Activated T-helper 1 cell treated with anti-CD3 and anti-CD28 coated beads, Interleukin-12 subunit alpha, Interleukin-12 subunit beta, Interleukin-2, Interleukin-4 antibody, amounts not matched to agents 30 ng/mL and 10 ng/mL and 1 ng/mL, durations not matched to agents 14 hours and 24 hours and 36 hours (primary cell): ENCODE measurements around the gene AAGAB. TPM values are rescaled to one million over a fixed set of nuclear protein-coding genes. Genes with fewer than 3 reads are reported as not detected.
"Not testable (repeated sequence)": the region's sequence is repeated elsewhere in the genome, so short reads cannot be mapped to it uniquely, and the experiment has no call there.

ENCODE experiments used
- DNase-seq: peaks from one replicate; pipeline ENCODE4 v3.0.0; 2021; ENCODE audit warnings: low spot score
- H3K27ac Mint-ChIP-seq: one replicate; pipeline ENCODE4 v1.8.0; 2021; ENCODE audit warnings: mild to moderate bottlenecking, mixed read lengths
- H3K27me3 Mint-ChIP-seq: one replicate; pipeline ENCODE4 v1.8.0; 2022; ENCODE audit warnings: mild to moderate bottlenecking, moderate library complexity, mixed read lengths; ENCODE audit not compliant: insufficient read depth
- H3K36me3 Mint-ChIP-seq: one replicate; pipeline ENCODE4 v1.8.0; 2021; ENCODE audit warnings: low read depth, mixed read lengths
- H3K4me1 Mint-ChIP-seq: one replicate; pipeline ENCODE4 v1.8.0; 2021; ENCODE audit warnings: low read depth, mixed read lengths
- H3K4me3 Mint-ChIP-seq: one replicate; pipeline ENCODE4 v1.8.0; 2021; ENCODE audit warnings: mild to moderate bottlenecking, moderate library complexity, mixed read lengths
- H3K9me3 Mint-ChIP-seq: one replicate; pipeline ENCODE4 v1.8.0; 2021; ENCODE audit warnings: mixed read lengths
- intact Hi-C: fragments of 100-400 bp; cut with micrococcal nuclease; formaldehyde crosslinking; loops from one replicate; pipeline ENCODE4 v1.15.1; 2024
- total RNA-seq: library from RNA; stranded (reverse); gene quantifications from 2 replicates; pipeline ENCODE4 v1.2.3, GENCODE V29; 2022

Gene AAGAB
- total RNA-seq, 1 donor from 2014 or later: 44.0 TPM

DNA sequence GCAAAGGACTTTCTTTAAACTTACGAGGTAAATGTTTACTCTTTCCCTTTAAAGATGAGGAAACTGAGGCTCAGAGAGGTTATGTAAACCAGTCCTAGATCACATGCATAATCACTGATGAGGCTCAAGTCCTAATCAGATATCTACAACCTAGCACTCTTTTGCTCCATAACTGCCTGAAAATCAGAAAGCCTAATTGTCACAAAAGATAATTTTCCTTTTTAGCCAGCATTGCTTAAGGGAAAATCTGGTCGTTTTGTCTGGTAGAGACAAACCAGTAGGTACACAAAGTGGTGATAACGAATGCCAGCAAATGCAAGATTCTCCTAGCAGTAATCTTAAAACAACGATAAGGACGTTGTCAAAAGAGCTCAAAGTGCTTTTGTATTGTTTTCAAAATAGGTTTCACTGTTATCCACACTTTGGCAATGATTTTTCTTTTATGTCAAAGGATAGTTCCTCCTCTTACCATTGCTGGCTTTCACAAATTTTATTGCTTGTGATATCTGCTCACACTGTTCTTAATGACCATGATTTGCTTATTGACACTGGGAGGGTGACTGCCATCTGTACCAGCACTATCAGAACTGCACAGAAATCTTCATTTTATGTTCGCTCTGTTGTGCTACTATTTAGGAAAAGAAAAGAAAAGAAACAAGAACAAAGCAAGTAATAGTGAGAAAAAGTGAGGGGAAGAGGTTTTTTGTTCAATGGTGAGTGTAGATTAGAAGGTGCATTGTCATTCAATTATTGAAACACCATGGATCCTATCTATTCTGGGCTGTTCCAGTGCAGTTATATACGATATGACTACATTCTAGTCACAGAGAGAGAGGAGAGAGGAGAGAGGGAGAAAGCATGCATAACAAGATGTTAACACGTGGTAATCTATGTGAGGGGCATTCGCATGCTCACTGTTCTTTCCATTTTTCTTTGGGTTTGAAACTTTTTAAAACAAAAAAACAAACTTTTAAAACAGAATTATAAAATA, 13.8 kb upstream of the AAGAB start:
- Mint-ChIP-seq H3K27me3 (peaks cover 9% of the 10 kb centered on the region), H3K27ac (no peak overlapping the region), H3K36me3 (no peaks in the 10 kb centered on the region), H3K4me1 (peaks cover 10% of the 10 kb centered on the region), H3K9me3 (peaks cover 5% of the 10 kb centered on the region), H3K4me3 (no peak overlapping the region)
- intact Hi-C loops: no loop called here
- DNase-seq: no peak

DNA sequence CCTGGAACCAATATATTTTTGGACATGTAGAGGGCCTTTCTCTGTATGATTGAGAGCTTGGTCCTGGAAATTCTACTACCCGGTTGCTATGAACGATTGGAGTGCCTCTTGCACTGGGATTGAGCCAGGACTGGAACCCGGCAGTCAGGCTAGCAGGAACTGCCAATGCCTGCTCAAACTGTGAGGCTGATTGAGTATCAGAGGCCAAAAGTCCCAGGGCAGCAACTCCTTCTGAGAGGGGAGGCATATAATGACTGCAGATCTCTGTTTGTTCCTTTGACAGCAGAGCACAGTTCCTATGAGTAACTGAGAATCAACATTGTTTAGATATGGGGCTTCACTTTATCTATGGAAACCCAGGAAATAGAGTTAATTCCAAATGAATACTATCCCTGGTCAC, 13.0 kb upstream of the AAGAB start:
- no peaks in the 10 kb centered on the region for H3K36me3 Mint-ChIP-seq
- peaks cover 2% of the 10 kb centered on the region for H3K9me3 Mint-ChIP-seq
- H3K27me3 Mint-ChIP-seq: peaks cover 9% of the 10 kb centered on the region
- H3K27ac Mint-ChIP-seq: no peak overlapping the region
- no peak for DNase-seq
- intact Hi-C loops: no loop called here
- no peak overlapping the region for H3K4me3 Mint-ChIP-seq
- peaks cover 10% of the 10 kb centered on the region for H3K4me1 Mint-ChIP-seq

DNA sequence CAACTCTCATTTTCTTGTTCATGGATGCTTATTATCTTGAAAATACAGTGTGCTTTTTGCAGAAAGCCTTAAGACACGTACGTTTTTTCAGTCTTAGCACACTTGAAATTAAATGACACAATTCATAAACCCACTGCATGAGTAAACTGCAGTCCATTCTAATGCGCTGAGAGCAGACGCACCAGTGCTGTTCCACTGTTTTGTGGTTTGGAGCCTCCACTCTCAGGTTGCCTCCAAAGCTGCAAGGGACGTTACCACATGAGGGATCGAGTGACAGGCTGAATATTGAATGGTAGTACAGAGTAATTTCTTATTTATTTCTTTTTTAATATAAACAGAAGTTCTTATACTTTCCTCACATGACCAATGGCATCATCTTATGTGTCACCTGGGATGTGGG, 12.4 kb upstream of the AAGAB start:
- no peak for DNase-seq
- H3K27ac Mint-ChIP-seq: no peak overlapping the region
- no peaks in the 10 kb centered on the region for H3K36me3 Mint-ChIP-seq
- H3K9me3 Mint-ChIP-seq: no peaks in the 10 kb centered on the region
- intact Hi-C loops: no loop called here
- no peak overlapping the region for H3K4me3 Mint-ChIP-seq
- H3K27me3 Mint-ChIP-seq: peaks cover 10% of the 10 kb centered on the region
- peaks cover 10% of the 10 kb centered on the region for H3K4me1 Mint-ChIP-seq

DNA sequence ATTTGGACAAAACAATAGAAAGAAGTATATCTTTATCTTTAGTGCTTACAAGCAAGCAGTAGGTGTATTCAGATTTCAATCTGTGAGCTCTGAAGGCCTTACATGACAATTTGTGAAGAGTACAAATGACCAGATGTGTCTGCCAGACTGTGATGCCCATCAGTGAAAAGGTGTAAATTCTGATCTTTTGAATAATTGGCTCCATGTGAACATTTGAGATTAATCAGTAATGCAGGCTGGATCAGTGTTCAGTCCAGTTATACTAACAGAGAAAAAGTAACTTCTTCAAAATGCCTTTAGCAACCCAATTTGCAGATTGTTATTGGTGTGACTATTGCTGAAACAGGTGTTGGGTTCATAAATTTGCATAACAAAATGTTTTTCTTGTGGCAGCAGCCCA, 5.3 kb upstream of the AAGAB start:
- H3K4me3 Mint-ChIP-seq: no peak overlapping the region
- intact Hi-C loops: loop anchor here (10.0 kb wide), 3 partner anchors 265 to 795 kb away; partner anchors contain the start of genes C15orf61, PIAS1, RPL4 and ZWILCH
- H3K36me3 Mint-ChIP-seq: no peaks in the 10 kb centered on the region
- no peaks in the 10 kb centered on the region for H3K9me3 Mint-ChIP-seq
- peaks cover 4% of the 10 kb centered on the region for H3K4me1 Mint-ChIP-seq
- no peak overlapping the region for H3K27ac Mint-ChIP-seq
- H3K27me3 Mint-ChIP-seq: peaks cover 20% of the 10 kb centered on the region
- no peak for DNase-seq

DNA sequence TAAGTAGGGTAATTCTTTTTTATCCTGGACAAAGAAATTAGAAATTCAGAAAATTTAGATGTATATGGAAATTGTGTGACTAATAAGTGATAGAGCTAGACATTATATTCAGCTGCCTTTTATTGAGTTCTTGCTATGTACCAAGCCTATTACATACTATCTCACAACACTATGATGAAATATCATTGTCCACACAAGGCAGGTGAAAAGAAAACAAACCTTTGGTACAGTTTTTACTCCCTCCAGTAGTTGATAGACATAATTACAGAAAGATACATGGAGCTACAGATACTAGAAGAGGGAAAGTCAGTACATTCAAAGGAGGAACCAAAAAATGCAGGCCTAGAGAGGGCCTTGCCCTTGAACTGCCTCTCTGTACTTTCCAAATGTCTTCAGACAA, 4.9 kb upstream of the AAGAB start:
- H3K27ac Mint-ChIP-seq: no peak overlapping the region
- intact Hi-C loops: loop anchor here (10.0 kb wide), 3 partner anchors 265 to 795 kb away; partner anchors contain the start of genes C15orf61, PIAS1, RPL4 and ZWILCH
- H3K36me3 Mint-ChIP-seq: no peaks in the 10 kb centered on the region
- H3K4me3 Mint-ChIP-seq: no peak overlapping the region
- H3K27me3 Mint-ChIP-seq: peaks cover 22% of the 10 kb centered on the region
- DNase-seq: no peak
- H3K4me1 Mint-ChIP-seq: peaks cover 6% of the 10 kb centered on the region
- no peaks in the 10 kb centered on the region for H3K9me3 Mint-ChIP-seq

DNA sequence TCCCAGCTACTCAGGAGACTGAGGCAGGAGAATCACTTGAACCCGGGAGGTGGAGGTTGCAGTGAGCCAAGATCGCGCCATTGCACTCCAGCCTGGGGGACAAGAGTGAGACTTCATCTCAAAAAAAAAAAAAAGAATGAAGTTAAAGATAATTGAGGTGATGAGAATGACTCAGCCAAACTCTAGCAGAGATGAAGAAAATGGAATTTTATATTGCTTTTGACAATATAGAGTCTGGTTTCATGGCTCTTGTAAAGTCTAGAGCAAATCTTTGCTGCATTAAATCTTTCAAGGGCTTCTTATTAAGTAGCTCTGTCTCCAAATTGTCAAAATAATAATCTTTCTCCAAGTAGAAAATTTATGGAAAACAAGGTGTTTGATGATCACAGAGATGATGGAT, 4.0 kb upstream of the AAGAB start:
- DNase-seq, H3K4me3 Mint-ChIP-seq, H3K36me3 Mint-ChIP-seq, H3K9me3 Mint-ChIP-seq, H3K27ac Mint-ChIP-seq: not testable (repeated sequence)
- intact Hi-C loops: loop anchor here (10.0 kb wide), 3 partner anchors 266 to 796 kb away; partner anchors contain the start of genes C15orf61, PIAS1, RPL4 and ZWILCH
- Mint-ChIP-seq H3K4me1 (peaks cover 12% of the 10 kb centered on the region), H3K27me3 (peaks cover 21% of the 10 kb centered on the region)

DNA sequence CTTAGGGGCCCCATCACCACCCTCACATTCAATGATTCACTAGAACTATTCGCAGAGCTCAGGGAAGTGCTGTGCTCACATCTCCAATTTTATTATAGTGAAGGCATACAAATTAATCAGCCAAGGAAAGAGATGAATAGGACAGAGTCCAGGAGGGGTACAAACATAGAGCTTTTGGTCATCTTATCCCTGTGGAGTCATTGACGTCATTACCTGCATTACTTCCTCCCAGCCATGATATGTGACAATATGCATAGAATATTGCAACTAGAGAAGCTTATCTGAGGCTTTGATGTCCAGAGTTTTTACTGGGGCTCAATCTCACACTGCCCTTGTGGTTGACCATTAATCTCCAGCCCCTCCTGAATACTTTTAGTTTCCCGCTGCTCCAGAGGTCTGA, 1.6 kb upstream of the AAGAB start:
- DNase-seq: no peak
- H3K4me1 Mint-ChIP-seq: peaks cover 33% of the 10 kb centered on the region
- peak overlapping the region; percentile 33 for H3K27ac Mint-ChIP-seq
- intact Hi-C loops: loop anchor here (10.0 kb wide), 3 partner anchors 269 to 799 kb away; partner anchors contain the start of genes C15orf61, PIAS1, RPL4 and ZWILCH
- peak overlapping the region; percentile 100 for H3K4me3 Mint-ChIP-seq
- H3K36me3 Mint-ChIP-seq: peaks cover 5% of the 10 kb centered on the region
- H3K9me3 Mint-ChIP-seq: no peaks in the 10 kb centered on the region
- peaks cover 18% of the 10 kb centered on the region for H3K27me3 Mint-ChIP-seq

DNA sequence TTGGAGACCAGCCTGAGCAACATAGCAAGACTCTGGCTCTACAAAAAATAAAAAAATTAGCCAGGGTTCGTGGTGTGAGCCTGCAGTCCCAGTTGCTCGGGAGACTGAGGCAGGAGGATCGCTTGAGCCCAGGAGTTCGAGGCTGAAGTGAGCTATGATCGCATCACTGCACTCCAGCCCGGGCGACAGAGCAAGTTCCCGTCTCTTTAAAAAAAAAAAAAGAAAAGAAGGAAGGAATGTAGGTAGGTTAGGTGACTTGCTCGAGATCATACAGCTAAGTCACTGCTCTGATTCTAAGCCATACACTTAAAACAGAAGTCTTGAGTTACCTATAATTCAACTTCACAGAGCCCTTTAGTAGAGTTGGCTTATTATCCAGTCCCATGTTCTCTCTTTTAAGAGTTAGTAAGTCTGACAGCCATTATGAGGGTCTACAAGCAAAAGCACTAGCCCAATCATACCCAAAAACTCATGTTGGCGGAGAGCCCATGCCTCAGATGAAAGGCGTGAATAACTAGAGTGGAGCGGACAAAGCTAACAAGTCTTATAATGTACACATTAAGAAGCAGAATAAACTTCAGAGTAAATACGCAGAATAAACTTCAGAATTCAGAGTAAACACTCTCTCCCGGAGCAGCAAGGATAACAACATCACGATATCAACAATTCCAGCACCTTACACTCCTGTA, 768 bp downstream of the AAGAB start:
- intact Hi-C loops: loop anchor here (1.0 to 10.0 kb wide), 7 partner anchors 12 to 801 kb away; partner anchors contain the start of genes C15orf61, PIAS1, RPL4 and SMAD3
- no peak for DNase-seq
- H3K27ac Mint-ChIP-seq: peak overlapping the region; percentile 98
- peaks cover 38% of the 10 kb centered on the region for H3K4me1 Mint-ChIP-seq
- H3K9me3 Mint-ChIP-seq: no peaks in the 10 kb centered on the region
- H3K36me3 Mint-ChIP-seq: peaks cover 8% of the 10 kb centered on the region
- H3K4me3 Mint-ChIP-seq: peak overlapping the region; percentile 100
- peaks cover 17% of the 10 kb centered on the region for H3K27me3 Mint-ChIP-seq

DNA sequence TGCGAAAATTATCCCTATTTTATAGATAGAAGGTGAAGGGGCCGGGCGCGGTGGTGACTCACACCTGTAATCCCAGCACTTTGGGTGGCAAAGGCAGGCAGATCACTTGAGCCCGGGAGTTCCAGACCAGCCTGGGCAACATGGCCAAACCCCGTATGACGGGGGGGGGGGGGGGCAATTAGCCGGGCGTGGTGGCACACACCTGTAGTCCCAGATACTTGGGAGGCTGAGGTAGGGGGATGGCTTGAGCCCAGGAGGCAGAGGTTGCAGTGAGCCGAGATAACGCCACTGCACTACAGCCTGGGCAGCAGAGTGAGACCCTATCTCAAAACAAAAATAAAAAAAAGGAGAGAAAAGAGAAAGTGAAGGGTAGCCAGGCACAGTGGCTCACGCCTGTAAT, 1.4 kb downstream of the AAGAB start:
- Mint-ChIP-seq H3K27ac (peak overlapping the region; percentile 98), H3K9me3 (no peaks in the 10 kb centered on the region), H3K27me3 (peaks cover 15% of the 10 kb centered on the region), H3K36me3 (peaks cover 11% of the 10 kb centered on the region), H3K4me1 (peaks cover 41% of the 10 kb centered on the region), H3K4me3 (peak overlapping the region; percentile 100)
- intact Hi-C loops: loop anchor here (10.0 kb wide), 3 partner anchors 272 to 802 kb away; partner anchors contain the start of genes C15orf61, PIAS1, RPL4 and ZWILCH
- no peak for DNase-seq

DNA sequence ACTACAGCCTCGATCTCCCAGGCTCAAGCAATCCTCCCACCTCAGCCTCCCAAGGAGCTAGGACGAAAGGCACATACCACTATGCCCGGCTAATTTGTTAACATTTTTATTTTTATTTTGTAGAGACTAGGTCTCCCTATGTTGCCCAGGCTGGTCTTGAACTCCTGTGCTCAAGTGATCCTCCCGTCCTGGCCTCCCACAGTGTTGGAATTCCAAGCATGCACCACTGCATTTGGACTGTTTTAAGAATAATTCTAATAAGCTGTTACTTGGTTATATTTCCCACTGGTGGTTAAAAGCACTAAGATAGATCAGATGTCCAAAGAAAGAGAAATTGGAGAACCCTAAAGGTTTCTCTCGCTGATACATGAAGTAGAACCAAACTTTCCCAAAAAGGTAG, 3.1 kb downstream of the AAGAB start:
- Mint-ChIP-seq H3K27ac (no peak overlapping the region), H3K9me3 (peaks cover 4% of the 10 kb centered on the region), H3K4me1 (peaks cover 48% of the 10 kb centered on the region), H3K4me3 (no peak overlapping the region), H3K27me3 (peaks cover 9% of the 10 kb centered on the region), H3K36me3 (peaks cover 21% of the 10 kb centered on the region)
- intact Hi-C loops: loop anchor here (10.0 kb wide), 3 partner anchors 273 to 803 kb away; partner anchors contain the start of genes C15orf61, PIAS1, RPL4 and ZWILCH
- no peak for DNase-seq

DNA sequence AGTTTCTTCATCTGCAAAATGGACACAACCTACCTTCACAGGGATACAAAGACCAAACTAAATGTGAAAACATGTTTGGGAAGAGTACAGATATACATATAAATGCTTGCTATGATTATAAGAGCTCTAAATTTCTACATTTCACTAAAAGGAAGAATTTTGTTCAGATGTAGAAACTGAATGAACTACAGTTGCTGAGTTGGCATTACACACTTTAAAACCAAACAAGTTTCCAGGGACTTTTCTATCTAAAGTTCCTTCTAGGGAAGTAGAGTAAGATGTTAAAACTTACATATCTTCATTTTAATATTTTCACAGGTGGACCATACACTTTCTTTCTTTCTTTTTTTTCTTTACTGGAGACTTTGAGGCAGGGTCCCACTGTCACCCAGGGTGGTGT, 4.6 kb downstream of the AAGAB start:
- Mint-ChIP-seq H3K4me1 (peaks cover 52% of the 10 kb centered on the region), H3K4me3 (no peak overlapping the region), H3K27ac (no peak overlapping the region), H3K9me3 (peaks cover 4% of the 10 kb centered on the region), H3K27me3 (peaks cover 3% of the 10 kb centered on the region), H3K36me3 (peaks cover 33% of the 10 kb centered on the region)
- intact Hi-C loops: loop anchor here (10.0 kb wide), 3 partner anchors 275 to 805 kb away; partner anchors contain the start of genes C15orf61, PIAS1, RPL4 and ZWILCH
- no peak for DNase-seq

DNA sequence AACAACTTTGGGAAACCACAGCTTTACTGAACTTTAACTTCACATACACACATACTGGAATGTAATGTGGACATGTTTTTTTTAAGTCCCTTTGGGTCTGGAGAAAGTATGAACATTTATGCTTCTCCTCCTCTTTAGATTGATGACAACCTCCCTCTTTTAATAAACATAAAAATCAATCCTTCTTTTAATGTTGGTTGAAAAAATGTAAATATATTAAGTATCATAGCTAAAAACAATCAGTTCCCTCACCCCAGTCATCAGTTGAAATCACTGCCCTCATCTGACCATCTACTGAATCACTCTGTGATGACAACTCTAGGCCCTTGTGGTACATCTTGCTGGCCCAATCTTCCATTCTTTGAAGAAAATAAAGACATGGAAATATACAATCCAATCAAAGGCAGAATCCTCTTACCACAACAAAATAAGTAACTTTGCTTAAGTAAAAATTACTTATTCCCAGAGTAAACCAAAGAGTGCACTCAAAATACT, 6.4 kb downstream of the AAGAB start:
- peaks cover 43% of the 10 kb centered on the region for H3K4me1 Mint-ChIP-seq
- intact Hi-C loops: no loop called here
- peaks cover 4% of the 10 kb centered on the region for H3K9me3 Mint-ChIP-seq
- no peak overlapping the region for H3K4me3 Mint-ChIP-seq
- H3K27ac Mint-ChIP-seq: peak overlapping the region; percentile 31
- peaks cover 40% of the 10 kb centered on the region for H3K36me3 Mint-ChIP-seq
- no peaks in the 10 kb centered on the region for H3K27me3 Mint-ChIP-seq
- no peak for DNase-seq
